Effector CD4-positive, alpha-beta T cell (primary cell): ENCODE measurements around the gene NRCAM.
"Not testable (repeated sequence)": the region's sequence is repeated elsewhere in the genome, so short reads cannot be mapped to it uniquely, and the experiment has no call there.

Experiments
- DNase-seq: peaks from one replicate; pipeline ENCODE4 v3.0.0-alpha.2; 2020

Gene NRCAM

GRCh38 chr7:108393097-108393496 lies 63.1 kb downstream of the NRCAM start:
- not testable (repeated sequence) for DNase-seq

- DNase-seq: not testable (repeated sequence)
These were observed 68.5 kb downstream of the NRCAM start for GRCh38 chr7:108387686-108388085.

DNA sequence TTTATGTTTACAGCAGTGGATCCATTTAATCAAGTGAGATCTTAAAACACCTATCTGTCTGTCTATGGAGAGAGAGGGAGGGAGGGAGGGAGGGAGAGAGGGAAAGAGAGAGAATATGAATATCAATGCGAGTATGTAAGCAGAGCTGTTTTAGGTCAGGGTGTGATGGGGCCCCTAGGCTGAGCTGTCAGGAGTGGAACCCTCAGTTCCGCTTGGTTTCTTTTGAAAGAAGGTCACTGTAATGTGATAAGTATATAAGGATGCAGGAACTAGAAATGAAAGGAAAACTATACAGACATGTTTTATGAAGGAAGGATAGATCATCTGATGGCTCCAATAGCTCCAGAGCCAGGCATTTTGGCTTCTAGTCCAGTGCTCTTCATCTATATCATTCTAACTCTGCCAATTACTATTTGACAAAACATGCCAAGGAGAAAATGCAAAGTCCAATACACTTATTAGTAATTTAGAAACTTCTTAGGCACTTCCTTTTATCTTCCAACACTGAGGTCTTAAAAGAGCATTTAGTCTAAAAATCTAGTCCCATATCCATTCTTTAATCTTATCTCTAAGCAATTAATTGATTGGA lies 70.3 kb downstream of the NRCAM start:
- no peak for DNase-seq

GRCh38 chr7:108384716-108385483 lies 71.3 kb downstream of the NRCAM start:
- no peak for DNase-seq

DNA sequence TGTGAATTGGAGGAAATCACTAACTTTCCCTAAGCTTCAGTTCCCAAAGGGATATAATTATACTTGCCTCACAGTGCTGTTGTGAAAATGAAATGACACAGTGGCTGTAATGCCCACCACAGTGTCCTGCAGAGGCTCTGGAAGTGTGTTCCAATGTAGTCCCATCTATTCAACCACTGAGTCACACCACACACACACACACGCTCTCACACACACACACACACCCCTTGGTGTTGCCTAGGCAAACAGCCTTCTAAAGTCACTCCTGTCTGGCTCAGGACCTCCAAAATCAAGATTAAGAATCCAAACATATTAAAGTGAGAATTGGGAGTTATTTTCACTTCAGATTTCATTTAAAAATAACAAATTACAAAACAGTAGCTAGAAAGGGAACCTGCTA lies 73.3 kb downstream of the NRCAM start:
- DNase-seq: no peak

DNA sequence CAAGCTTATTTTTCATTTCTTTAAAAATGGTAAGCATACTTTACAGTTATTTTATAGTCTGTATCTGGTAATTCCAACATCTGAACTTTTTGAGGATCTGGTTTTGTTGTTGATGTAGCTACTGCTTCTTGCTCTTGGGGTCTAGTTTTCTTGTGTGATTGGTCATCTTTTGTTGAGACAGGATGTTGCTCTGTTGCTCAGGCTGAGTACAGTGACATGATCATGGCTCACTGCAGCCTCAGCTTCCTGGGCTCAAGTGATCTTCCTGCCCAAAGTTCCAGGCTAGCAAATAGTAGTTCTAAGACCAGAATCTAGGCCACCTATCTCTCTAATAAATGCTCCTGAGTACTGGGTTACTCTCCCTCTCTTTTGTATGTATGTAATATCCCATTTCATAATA lies 75.7 kb downstream of the NRCAM start:
- DNase-seq: no peak

DNA sequence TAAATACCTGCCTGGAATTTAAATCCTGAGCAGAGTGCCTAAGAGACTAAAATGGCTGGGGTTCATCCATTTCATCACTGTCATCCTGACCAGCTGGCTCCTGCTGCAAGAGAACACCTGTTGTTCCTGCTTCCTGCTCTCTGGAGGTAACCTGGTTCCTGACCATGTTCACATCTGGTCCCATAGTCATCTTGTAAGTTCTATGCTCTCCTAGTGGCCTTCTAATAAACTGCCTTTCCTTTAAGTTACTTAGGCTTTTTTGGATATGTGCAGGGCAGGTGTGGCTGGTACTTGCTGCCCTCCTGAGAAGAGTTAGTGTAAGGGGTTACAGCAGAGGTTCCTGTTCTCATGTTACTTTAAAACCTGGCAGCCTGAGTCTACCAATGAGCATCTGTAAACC lies 80.0 kb downstream of the NRCAM start:
- DNase-seq: no peak

- DNase-seq: no peak
These were observed 80.6 kb downstream of the NRCAM start for GRCh38 chr7:108375668-108376067.

GRCh38 chr7:108374899-108375298 lies 81.3 kb downstream of the NRCAM start:
- no peak for DNase-seq

GRCh38 chr7:108372618-108373017 lies 83.6 kb downstream of the NRCAM start:
- no peak for DNase-seq

- DNase-seq: no peak
These were observed 85.6 kb downstream of the NRCAM start for GRCh38 chr7:108370616-108371015.

GRCh38 chr7:108368466-108368865 lies 87.8 kb downstream of the NRCAM start:
- no peak for DNase-seq

- no peak for DNase-seq
These were observed 88.3 kb downstream of the NRCAM start for GRCh38 chr7:108367946-108368345.

DNA sequence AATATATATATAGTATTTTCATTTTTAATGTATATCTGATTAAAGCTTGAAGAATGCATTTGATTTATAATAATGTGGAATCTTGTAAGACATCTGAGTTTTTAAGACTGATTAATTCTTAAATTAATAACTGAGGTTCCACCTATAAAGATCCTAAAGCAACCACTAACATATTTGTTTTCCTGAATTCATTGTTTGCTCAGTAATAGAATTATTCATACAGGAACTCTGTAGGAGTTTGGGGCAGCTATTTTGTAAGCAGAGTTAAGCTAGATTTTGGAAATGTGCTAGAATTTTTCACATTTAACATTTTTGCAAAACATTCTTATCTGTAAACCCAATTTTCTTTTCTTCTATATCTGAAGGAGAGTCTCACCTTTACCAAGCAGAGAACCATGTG lies 88.9 kb downstream of the NRCAM start:
- no peak for DNase-seq

- DNase-seq: no peak
These were observed 92.6 kb downstream of the NRCAM start for GRCh38 chr7:108363659-108364058.

- DNase-seq: no peak
These were observed 96.0 kb downstream of the NRCAM start for GRCh38 chr7:108360058-108360800.

- DNase-seq: no peak
These were observed 97.7 kb downstream of the NRCAM start for GRCh38 chr7:108358553-108358952.

GRCh38 chr7:108351729-108352131 lies 104.5 kb downstream of the NRCAM start:
- DNase-seq: no peak

- no peak for DNase-seq
These were observed 107.3 kb downstream of the NRCAM start for GRCh38 chr7:108348913-108349312.

GRCh38 chr7:108347616-108348015 lies 108.6 kb downstream of the NRCAM start:
- DNase-seq: no peak

DNA sequence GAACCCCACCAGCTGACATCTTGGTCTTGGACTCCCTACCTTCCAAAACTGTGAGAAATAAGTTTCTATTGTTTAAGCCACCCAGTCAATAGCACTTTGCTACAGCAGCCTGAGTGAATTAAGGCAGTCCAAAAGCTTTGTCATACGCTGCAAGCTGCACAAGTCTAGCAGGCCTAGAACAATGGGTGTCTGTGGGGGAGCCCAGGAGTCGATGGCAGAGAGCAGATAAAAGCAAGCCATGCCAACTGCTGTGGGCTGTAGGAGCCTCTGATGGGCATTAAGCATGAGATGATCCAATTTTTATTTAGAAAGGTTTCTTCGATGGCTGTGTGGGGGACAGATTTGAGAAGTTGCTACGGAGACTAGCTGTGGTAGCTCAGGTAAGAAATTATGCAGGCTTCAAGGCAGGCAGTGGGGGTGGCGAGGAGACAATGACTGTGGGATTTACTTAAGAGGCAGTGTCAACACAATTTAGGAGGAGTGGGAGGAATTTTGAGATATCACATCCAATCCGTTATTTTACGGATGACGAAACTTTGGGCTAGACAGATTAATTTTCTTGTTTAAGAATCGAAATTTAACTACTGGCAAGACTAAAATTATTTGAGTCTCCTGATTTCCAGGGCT lies 110.4 kb downstream of the NRCAM start:
- DNase-seq: no peak

GRCh38 chr7:108340856-108341411 lies 115.3 kb downstream of the NRCAM start:
- no peak for DNase-seq

DNA sequence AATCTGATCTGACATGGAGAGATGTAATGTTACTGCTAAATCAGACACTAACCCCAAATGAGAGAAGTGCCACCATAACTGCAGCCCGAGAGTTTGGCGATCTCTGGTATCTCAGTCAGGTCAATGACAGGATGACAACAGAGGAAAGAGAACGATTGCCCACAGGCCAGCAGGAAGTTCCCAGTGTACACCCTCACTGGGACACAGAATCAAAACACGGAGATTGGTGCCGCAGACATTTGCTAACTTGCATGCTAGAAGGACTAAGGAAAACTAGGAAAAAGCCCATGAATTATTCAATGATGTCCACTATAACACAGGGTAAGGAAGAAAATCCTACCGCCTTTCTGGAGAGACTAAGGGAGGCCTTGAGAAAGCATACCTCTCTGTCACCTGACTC lies 115.8 kb downstream of the NRCAM start:
- DNase-seq: not testable (repeated sequence)
